T-helper 1 cell treated with Interleukin-12 subunit alpha and Interleukin-12 subunit beta and Interleukin-4 antibody, amounts not matched to agents 30 ng/mL and 1 ng/mL, for 36 hours (primary cell): ENCODE results near the gene CD300LB. TPM values are rescaled to one million over a fixed set of nuclear protein-coding genes. Genes with fewer than 3 reads are reported as not detected.

Source experiments
- total RNA-seq: library from RNA; stranded (reverse); gene quantifications from 2 replicates; pipeline ENCODE4 v1.2.3, GENCODE V29; 2022

CD300LB gene
- total RNA-seq, 1 donor from 2014 or later = not detected

Other genes with a start within 250 kb of the CD300LB start
- 0.22 and 0.27 TPM in 2 replicates for gene KIF19, start 205.2 kb downstream of the CD300LB start, total RNA-seq
- gene BTBD17, start 169.6 kb downstream of the CD300LB start, total RNA-seq = not detected in 2 replicates
- gene GPR142, start 164.0 kb downstream of the CD300LB start, total RNA-seq = not detected in 2 replicates
- gene GPRC5C, start 99.4 kb downstream of the CD300LB start, total RNA-seq = 0.20 and 0.37 TPM in 2 replicates
- 49.6 and 50.3 TPM in 2 replicates for gene CD300A, start 64.8 kb downstream of the CD300LB start, total RNA-seq
- 0.80 and 1.3 TPM in 2 replicates for gene CD300C, start 14.6 kb upstream of the CD300LB start, total RNA-seq
- not detected in 2 replicates for gene CD300H, start 36.0 kb upstream of the CD300LB start, total RNA-seq
- gene CD300LD, start 60.8 kb upstream of the CD300LB start, total RNA-seq = not detected in 2 replicates
- not detected in 2 replicates for gene CD300E, start 92.3 kb upstream of the CD300LB start, total RNA-seq
- not detected in 2 replicates for gene CD300LF, start 181.4 kb upstream of the CD300LB start, total RNA-seq
- 50.4 and 56.8 TPM in 2 replicates for gene RAB37, start 205.8 kb upstream of the CD300LB start, total RNA-seq
- gene NHERF1, start 217.2 kb upstream of the CD300LB start, total RNA-seq = 308 TPM in 2 replicates
- gene NAT9, start 244.9 kb upstream of the CD300LB start, total RNA-seq = 37.4 and 40.9 TPM in 2 replicates